Astrocyte (in vitro differentiated cells and primary cell): ENCODE results near the gene PISD. TPM values are rescaled to one million over a fixed set of nuclear protein-coding genes. Genes with fewer than 3 reads are reported as not detected.
A peak's percentile ranks its signal among the peaks of the same experiment; 100 is the strongest.

Experiments used
- DNase-seq: peaks from one replicate; pipeline ENCODE4 v3.0.0-alpha.2; 2010; ENCODE audit warnings: low read depth
- FAIRE-seq: peaks from 2 replicates; lab custom pipeline; 2011; peaks lifted over from hg19 to GRCh38; lab: Jason Lieb, UNC
- H2AFZ ChIP-seq: 2 replicates; pipeline ENCODE4 v1.6.0; 2012; ENCODE audit warnings: low read depth, low read length, inconsistent platforms
- H3K27ac ChIP-seq: 2 replicates; pipeline ENCODE4 v1.5.1; 2011; ENCODE audit warnings: low read depth, low read length, inconsistent platforms
- H3K27me3 ChIP-seq: 2 replicates; pipeline ENCODE4 v1.6.0; 2011; ENCODE audit warnings: low read length, inconsistent platforms; ENCODE audit not compliant: insufficient read depth
- H3K36me3 ChIP-seq: 2 replicates; pipeline ENCODE4 v1.5.1; 2011; ENCODE audit warnings: low read length, inconsistent platforms; ENCODE audit not compliant: insufficient read depth
- H3K4me1 ChIP-seq: 2 replicates; pipeline ENCODE4 v1.5.1; 2011; ENCODE audit warnings: low read length, inconsistent platforms; ENCODE audit not compliant: insufficient read depth
- H3K4me2 ChIP-seq: 2 replicates; pipeline ENCODE4 v1.6.0; 2012; ENCODE audit warnings: low read length, inconsistent platforms
- H3K4me3 ChIP-seq: 2 replicates; pipeline ENCODE4 v1.5.1; 2011; ENCODE audit warnings: low read depth, mild to moderate bottlenecking, low read length, inconsistent platforms; ENCODE audit not compliant: insufficient read depth
- H3K79me2 ChIP-seq: 2 replicates; pipeline ENCODE4 v1.6.0; 2012; ENCODE audit warnings: mild to moderate bottlenecking, low read length, inconsistent platforms; ENCODE audit not compliant: insufficient read depth
- H3K9ac ChIP-seq: 2 replicates; pipeline ENCODE4 v1.6.0; 2012; ENCODE audit warnings: mild to moderate bottlenecking, low read length, inconsistent platforms
- H3K9me3 ChIP-seq: 2 replicates; pipeline ENCODE4 v1.5.1; 2012; ENCODE audit warnings: low read depth, mild to moderate bottlenecking, low read length, inconsistent platforms; ENCODE audit not compliant: insufficient read depth
- H4K20me1 ChIP-seq: 2 replicates; pipeline ENCODE4 v1.6.0; 2012; ENCODE audit warnings: low read length, inconsistent platforms; ENCODE audit not compliant: insufficient read depth
- H3K27ac Mint-ChIP-seq: one replicate; pipeline ENCODE4 v1.8.0; 2021; ENCODE audit warnings: mild to moderate bottlenecking, mixed read lengths; ENCODE audit not compliant: unreplicated experiment
- H3K27me3 Mint-ChIP-seq: one replicate; pipeline ENCODE4 v1.8.0; 2021; ENCODE audit warnings: low read depth, mixed read lengths; ENCODE audit not compliant: unreplicated experiment
- H3K36me3 Mint-ChIP-seq: one replicate; pipeline ENCODE4 v1.8.0; 2021; ENCODE audit warnings: low read depth, mixed read lengths; ENCODE audit not compliant: unreplicated experiment
- H3K4me1 Mint-ChIP-seq: one replicate; pipeline ENCODE4 v1.8.0; 2021; ENCODE audit warnings: low read depth, mixed read lengths; ENCODE audit not compliant: unreplicated experiment
- H3K4me3 Mint-ChIP-seq: one replicate; pipeline ENCODE4 v1.8.0; 2021; ENCODE audit warnings: mild to moderate bottlenecking, moderate library complexity, mixed read lengths; ENCODE audit not compliant: unreplicated experiment
- H3K9me3 Mint-ChIP-seq: one replicate; pipeline ENCODE4 v1.8.0; 2021; ENCODE audit warnings: mild to moderate bottlenecking, mixed read lengths; ENCODE audit not compliant: unreplicated experiment
- CTCF ChIP-seq: IDR thresholded peaks from 2 replicates; pipeline ENCODE4 v1.5.1; 2011; ENCODE audit warnings: low read depth, mild to moderate bottlenecking, inconsistent platforms, low read length, moderate library complexity; ENCODE audit not compliant: insufficient read depth
- EZH2 ChIP-seq: IDR thresholded peaks from 2 replicates; pipeline ENCODE4 v1.6.1; 2012; ENCODE audit warnings: mild to moderate bottlenecking, low read length, inconsistent platforms; ENCODE audit not compliant: insufficient read depth
- total RNA-seq: library from RNA; stranded (reverse); gene quantifications from 2 replicates; pipeline ENCODE4 v1.2.1, GENCODE V29; 2021

PISD gene
- total RNA-seq, 1 donor from 2014 or later: 43.2 TPM

- FAIRE-seq: no peak
Measured at GRCh38 chr22:31609716-31610115, 52.3 kb downstream of the PISD start.

GRCh38 chr22:31607696-31608095 is 54.3 kb downstream of the PISD start:
- Mint-ChIP-seq H3K27ac (peak overlapping the region; percentile 12), H3K4me3 (no peak overlapping the region), H3K27me3 (no peaks in the 10 kb centered on the region), H3K4me1 (peaks cover 4% of the 10 kb centered on the region), H3K9me3 (no peaks in the 10 kb centered on the region), H3K36me3 (peaks cover 9% of the 10 kb centered on the region)
- Histone ChIP-seq H3K9me3 (no peaks in the 10 kb centered on the region), H3K4me2 (no peak overlapping the region), H3K9ac (no peak overlapping the region), H3K79me2 (no peaks in the 10 kb centered on the region), H3K27me3 (no peaks in the 10 kb centered on the region), H3K4me3 (no peak overlapping the region), H3K27ac (no peak overlapping the region), H4K20me1 (no peaks in the 10 kb centered on the region), H3K4me1 (peaks cover 5% of the 10 kb centered on the region), H2AFZ (no peak overlapping the region), H3K36me3 (no peaks in the 10 kb centered on the region)
- DNase-seq (no peak), FAIRE-seq (no peak)
- TF ChIP-seq CTCF (no peak), EZH2 (no peak)

More at GRCh38 chr22:31609716-31610115, 52.3 kb downstream of the PISD start:
- Histone ChIP-seq H3K79me2 (no peaks in the 10 kb centered on the region), H3K4me2 (no peak overlapping the region), H3K9me3 (no peaks in the 10 kb centered on the region), H2AFZ (no peak overlapping the region), H3K27me3 (no peaks in the 10 kb centered on the region), H4K20me1 (no peaks in the 10 kb centered on the region), H3K27ac (no peak overlapping the region), H3K4me3 (no peak overlapping the region), H3K36me3 (no peaks in the 10 kb centered on the region), H3K4me1 (peaks cover 2% of the 10 kb centered on the region), H3K9ac (no peak overlapping the region)
- H3K4me1 Mint-ChIP-seq: peaks cover 2% of the 10 kb centered on the region
- no peaks in the 10 kb centered on the region for H3K27me3 Mint-ChIP-seq
- DNase-seq: no peak
- H3K36me3 Mint-ChIP-seq: peaks cover 7% of the 10 kb centered on the region
- H3K27ac Mint-ChIP-seq: no peak overlapping the region
- TF ChIP-seq CTCF (no peak), EZH2 (no peak)
- H3K9me3 Mint-ChIP-seq: no peaks in the 10 kb centered on the region
- H3K4me3 Mint-ChIP-seq: no peak overlapping the region

- Histone ChIP-seq H3K9ac (no peak overlapping the region), H3K36me3 (no peaks in the 10 kb centered on the region), H2AFZ (no peak overlapping the region), H3K4me1 (peaks cover 14% of the 10 kb centered on the region), H3K9me3 (no peaks in the 10 kb centered on the region), H3K27me3 (no peaks in the 10 kb centered on the region), H3K4me2 (no peak overlapping the region), H4K20me1 (no peaks in the 10 kb centered on the region), H3K79me2 (no peaks in the 10 kb centered on the region), H3K27ac (no peak overlapping the region), H3K4me3 (no peak overlapping the region)
- Mint-ChIP-seq H3K4me1 (peaks cover 4% of the 10 kb centered on the region), H3K27ac (no peak overlapping the region), H3K9me3 (no peaks in the 10 kb centered on the region), H3K4me3 (no peak overlapping the region), H3K27me3 (no peaks in the 10 kb centered on the region), H3K36me3 (peaks cover 5% of the 10 kb centered on the region)
- FAIRE-seq (no peak), DNase-seq (no peak)
- TF ChIP-seq CTCF (no peak), EZH2 (no peak)
Measured at GRCh38 chr22:31605851-31606585, 56.0 kb downstream of the PISD start.
